NB4 (cell line): ENCODE data around the gene MRPL24.
"Not testable (repeated sequence)": the region's sequence is repeated elsewhere in the genome, so short reads cannot be mapped to it uniquely, and the experiment has no call there.

ENCODE experiments used
- DNase-seq: peaks from one replicate; pipeline ENCODE4 v3.0.0; 2010; ENCODE audit warnings: low read depth
- H3K4me3 ChIP-seq: one replicate; pipeline ENCODE4 v1.5.1; 2011; ENCODE audit warnings: mild to moderate bottlenecking, low read depth, low read length, moderate library complexity
- CTCF ChIP-seq: IDR thresholded peaks from one replicate; pipeline ENCODE4 v1.5.1; 2012; ENCODE audit warnings: low read depth, low read length
- MAX ChIP-seq: IDR thresholded peaks from 2 replicates; pipeline ENCODE4 v1.6.1; 2011; ENCODE audit warnings: low read depth, low read length
- MYC ChIP-seq: IDR thresholded peaks from 2 replicates; pipeline ENCODE4 v1.6.1; 2011; ENCODE audit warnings: low read depth, low read length
- POLR2A ChIP-seq: IDR thresholded peaks from 2 replicates; pipeline ENCODE4 v1.6.1; 2011; ENCODE audit warnings: mild to moderate bottlenecking; ENCODE audit not compliant: insufficient read length; ENCODE audit errors: extremely low read depth

The MRPL24 gene

GRCh38 chr1:156768610-156769295 is 27.9 kb upstream of the MRPL24 start:
- no peak for DNase-seq
- TF ChIP-seq MYC, result no peak
- no peak for TF ChIP-seq POLR2A
- no peak for TF ChIP-seq CTCF
- TF ChIP-seq MAX, result no peak
- H3K4me3 ChIP-seq, result peak overlapping the region; percentile 83

GRCh38 chr1:156767879-156768604 is 27.2 kb upstream of the MRPL24 start:
- peak; percentile 68 for TF ChIP-seq MAX
- no peak for TF ChIP-seq CTCF
- peak; percentile 42; the same call in 1 of the 2 replicates for TF ChIP-seq MYC
- TF ChIP-seq POLR2A, result no peak
- peak overlapping the region; percentile 83 for H3K4me3 ChIP-seq
- peak; percentile 61 for DNase-seq

- TF ChIP-seq CTCF (no peak), MAX (peak; percentile 39; the same call in 1 of the 2 replicates), MYC (peak; percentile 88), POLR2A (peak; percentile 64)
- DNase-seq, result peak; percentile 100
- H3K4me3 ChIP-seq, result peak within 1 kb of the TSS; percentile 84
Measured at GRCh38 chr1:156767101-156767878, 26.4 kb upstream of the MRPL24 start, which contains the start of gene PRCC. Gene PRCC, plus strand, starts transcription at chr1:156767535. Its CDS starts 237 bp downstream, at chr1:156767772.

- peak overlapping the region; percentile 84 for H3K4me3 ChIP-seq
- DNase-seq, result no peak
- TF ChIP-seq MYC (no peak), MAX (no peak), CTCF (no peak), POLR2A (no peak)
Measured at GRCh38 chr1:156766298-156767100, 25.6 kb upstream of the MRPL24 start.

- no peak for TF ChIP-seq CTCF
- no peak for TF ChIP-seq POLR2A
- no peak for TF ChIP-seq MYC
- TF ChIP-seq MAX, result no peak
- peak overlapping the region; percentile 84 for H3K4me3 ChIP-seq
- DNase-seq, result no peak
Measured at GRCh38 chr1:156765666-156766065, 24.8 kb upstream of the MRPL24 start.

- H3K4me3 ChIP-seq, DNase-seq: not testable (repeated sequence)
Measured at GRCh38 chr1:156765136-156765535, 24.2 kb upstream of the MRPL24 start.
